CD4-positive, alpha-beta T cell (primary cell): Measurements from ENCODE around the gene SCGB1C2. TPM values are rescaled to one million over a fixed set of nuclear protein-coding genes. Genes with fewer than 3 reads are reported as not detected.

Experiments
- ATAC-seq: fragments of 200-7000 bp; cut with Tn5 transposase; one replicate; pipeline ENCODE4 v1.10.0; 2022; ENCODE audit warnings: mild to moderate bottlenecking; ENCODE audit not compliant: poor library complexity
- CTCF ChIA-PET: fragments of 350-600 bp; sonication (Branson Sonifier 250); formaldehyde crosslinking; loops from one replicate; lab custom pipeline; 2021; ENCODE audit warnings: antibody characterized with exemption, inconsistent platforms; lab: Charles Lee
- POLR2A ChIA-PET: fragments of 350-600 bp; sonication (Branson Sonifier 250); formaldehyde crosslinking; loops from one replicate; lab custom pipeline; 2021; ENCODE audit warnings: antibody characterized with exemption, inconsistent platforms; lab: Charles Lee
- DNase-seq, 14 experiments: peaks; one replicate each; pipeline ENCODE4 v3.0.0-alpha.2; 2013 to 2020; ENCODE audit warnings: mixed read lengths in 2 of 14
- H3K27ac ChIP-seq, 2 donors: one replicate each; pipeline versions ENCODE4 v1.5.1 to v1.7.0; 2013; ENCODE audit warnings: low read length in 2 of 2, low read depth in 1 of 2, mild to moderate bottlenecking in 1 of 2
- H3K27me3 ChIP-seq, 2 experiments: 1 replicate in 1 of 2; 2 replicates in 1 of 2; pipeline versions ENCODE4 v1.6.1 to v1.7.0; 2013; ENCODE audit warnings: low read length in 2 of 2, control low read depth in 1 of 2, mild to moderate bottlenecking in 1 of 2, moderate library complexity in 1 of 2; ENCODE audit not compliant: insufficient read depth in 2 of 2, control insufficient read depth in 1 of 2
- H3K36me3 ChIP-seq: one replicate; pipeline ENCODE4 v1.6.1; 2013; ENCODE audit warnings: low read length, control low read depth; ENCODE audit not compliant: insufficient read depth
- H3K4me1 ChIP-seq: one replicate; pipeline ENCODE4 v1.6.1; 2013; ENCODE audit warnings: low read length, control low read depth; ENCODE audit not compliant: insufficient read depth
- H3K4me3 ChIP-seq: one replicate; pipeline ENCODE4 v1.5.1; 2013; ENCODE audit warnings: mild to moderate bottlenecking, low read length, moderate library complexity
- H3K9me3 ChIP-seq, 2 experiments: 1 replicate in 1 of 2; 2 replicates in 1 of 2; pipeline versions ENCODE4 v1.6.1 to v1.7.0; 2013; ENCODE audit warnings: low read length in 2 of 2, mild to moderate bottlenecking in 2 of 2, control low read depth in 1 of 2, moderate library complexity in 1 of 2; ENCODE audit not compliant: control insufficient read depth in 1 of 2, insufficient read depth in 1 of 2
- H3K27ac Mint-ChIP-seq: one replicate; pipeline ENCODE4 v1.8.0; 2020; ENCODE audit warnings: mixed read lengths
- H3K27me3 Mint-ChIP-seq: one replicate; pipeline ENCODE4 v1.8.0; 2021; ENCODE audit warnings: mixed read lengths
- H3K36me3 Mint-ChIP-seq: one replicate; pipeline ENCODE4 v1.8.0; 2021; ENCODE audit warnings: low read depth, mixed read lengths
- H3K4me1 Mint-ChIP-seq: one replicate; pipeline ENCODE4 v1.8.0; 2021; ENCODE audit warnings: low read depth, mixed read lengths
- H3K4me3 Mint-ChIP-seq: one replicate; pipeline ENCODE4 v1.8.0; 2020; ENCODE audit warnings: mild to moderate bottlenecking, mixed read lengths
- H3K9me3 Mint-ChIP-seq: one replicate; pipeline ENCODE4 v1.8.0; 2020; ENCODE audit warnings: mixed read lengths
- intact Hi-C, 2 experiments: fragments of 100-400 bp; cut with DNase I in 1 of 2; cut with micrococcal nuclease in 1 of 2; formaldehyde crosslinking; loops; one replicate each; pipeline versions ENCODE4 v1.15.1 to v1.9.0; 2023 to 2025; cut with DNase I, micrococcal nuclease
- total RNA-seq, 174 experiments: library from RNA in 2 of 174; stranded (reverse) in 2 of 174; gene quantifications; one replicate each; pipeline ENCODE4 v1.2.3 and lab custom pipeline; 2021 to 2026
- TF ChIP-seq, protein P1 (sequence below): fragments of 200-600 bp; IDR thresholded peaks from one replicate; pipeline ENCODE4 v1.8.0; 2022; ENCODE audit warnings: antibody characterized with exemption, mild to moderate bottlenecking

The SCGB1C2 gene
- total RNA-seq, 2 experiments from 2014 or later: not detected

- Histone ChIP-seq H3K27me3 (peaks cover 0 to 2% of the 10 kb centered on the region in 2 experiments), H3K27ac (no peak overlapping the region), H3K36me3 (no peaks in the 10 kb centered on the region), H3K4me1 (no peaks in the 10 kb centered on the region), H3K9me3 (peaks cover 0 to 4% of the 10 kb centered on the region in 2 experiments), H3K4me3 (no peak overlapping the region)
- intact Hi-C loops: no loop called here
- DNase-seq (no peak), ATAC-seq (no peak)
- CTCF ChIA-PET: no interaction called here
- Mint-ChIP-seq H3K27me3 (peaks cover 4% of the 10 kb centered on the region), H3K36me3 (no peaks in the 10 kb centered on the region), H3K4me1 (no peaks in the 10 kb centered on the region), H3K4me3 (no peak overlapping the region), H3K27ac (no peak overlapping the region), H3K9me3 (no peaks in the 10 kb centered on the region)
- TF ChIP-seq, protein P1, sequence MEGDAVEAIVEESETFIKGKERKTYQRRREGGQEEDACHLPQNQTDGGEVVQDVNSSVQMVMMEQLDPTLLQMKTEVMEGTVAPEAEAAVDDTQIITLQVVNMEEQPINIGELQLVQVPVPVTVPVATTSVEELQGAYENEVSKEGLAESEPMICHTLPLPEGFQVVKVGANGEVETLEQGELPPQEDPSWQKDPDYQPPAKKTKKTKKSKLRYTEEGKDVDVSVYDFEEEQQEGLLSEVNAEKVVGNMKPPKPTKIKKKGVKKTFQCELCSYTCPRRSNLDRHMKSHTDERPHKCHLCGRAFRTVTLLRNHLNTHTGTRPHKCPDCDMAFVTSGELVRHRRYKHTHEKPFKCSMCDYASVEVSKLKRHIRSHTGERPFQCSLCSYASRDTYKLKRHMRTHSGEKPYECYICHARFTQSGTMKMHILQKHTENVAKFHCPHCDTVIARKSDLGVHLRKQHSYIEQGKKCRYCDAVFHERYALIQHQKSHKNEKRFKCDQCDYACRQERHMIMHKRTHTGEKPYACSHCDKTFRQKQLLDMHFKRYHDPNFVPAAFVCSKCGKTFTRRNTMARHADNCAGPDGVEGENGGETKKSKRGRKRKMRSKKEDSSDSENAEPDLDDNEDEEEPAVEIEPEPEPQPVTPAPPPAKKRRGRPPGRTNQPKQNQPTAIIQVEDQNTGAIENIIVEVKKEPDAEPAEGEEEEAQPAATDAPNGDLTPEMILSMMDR: no peak
- POLR2A ChIA-PET: no interaction called here
These were observed 32.8 kb downstream of the SCGB1C2 start for GRCh38 chr17:170130-170670.

GRCh38 chr17:171871-172270 lies 34.5 kb downstream of the SCGB1C2 start:
- Histone ChIP-seq H3K9me3 (no peaks in the 10 kb centered on the region), H3K27me3 (peaks cover 0 to 2% of the 10 kb centered on the region in 2 experiments), H3K27ac (no peak overlapping the region), H3K4me3 (no peak overlapping the region), H3K36me3 (no peaks in the 10 kb centered on the region), H3K4me1 (no peaks in the 10 kb centered on the region)
- ChIA-PET POLR2A (no interaction called here), CTCF (no interaction called here)
- Mint-ChIP-seq H3K4me1 (no peaks in the 10 kb centered on the region), H3K36me3 (no peaks in the 10 kb centered on the region), H3K27ac (no peak overlapping the region), H3K4me3 (no peak overlapping the region), H3K27me3 (peaks cover 4% of the 10 kb centered on the region), H3K9me3 (no peaks in the 10 kb centered on the region)
- ATAC-seq: no peak
- TF ChIP-seq, protein P1: no peak
- DNase-seq: no peak
- intact Hi-C loops: no loop called here

DNA sequence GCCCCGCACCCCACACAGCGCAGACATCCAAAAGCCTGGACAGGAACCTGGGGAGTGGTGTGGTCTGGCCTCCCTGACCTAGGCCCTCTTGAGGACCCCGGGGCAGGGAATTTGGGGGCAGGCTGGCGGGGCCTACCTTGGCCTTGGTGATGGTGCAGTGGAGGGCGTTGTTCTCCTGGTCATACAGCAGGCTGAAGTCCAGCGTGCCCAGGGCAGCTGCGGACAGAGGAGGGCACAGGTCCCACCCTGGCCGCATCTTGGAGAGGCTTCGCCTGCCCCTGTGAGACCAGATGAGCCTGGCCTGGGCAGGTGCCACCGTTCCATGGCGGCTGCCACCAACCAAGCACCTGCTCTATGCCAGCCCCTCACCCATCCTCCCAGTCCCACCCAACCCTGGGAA lies 35.0 kb downstream of the SCGB1C2 start:
- no peak overlapping the region for H3K4me3 ChIP-seq
- no peak overlapping the region for H3K4me3 Mint-ChIP-seq
- CTCF ChIA-PET: no interaction called here
- no peaks in the 10 kb centered on the region for H3K4me1 Mint-ChIP-seq
- no peak for DNase-seq
- peaks cover 0 to 2% of the 10 kb centered on the region in 2 experiments for H3K27me3 ChIP-seq
- no peaks in the 10 kb centered on the region for H3K4me1 ChIP-seq
- TF ChIP-seq, protein P1: no peak
- H3K36me3 ChIP-seq: no peaks in the 10 kb centered on the region
- intact Hi-C loops: no loop called here
- POLR2A ChIA-PET: no interaction called here
- no peaks in the 10 kb centered on the region for H3K9me3 Mint-ChIP-seq
- no peak overlapping the region for H3K27ac Mint-ChIP-seq
- no peaks in the 10 kb centered on the region for H3K9me3 ChIP-seq
- no peak for ATAC-seq
- H3K36me3 Mint-ChIP-seq: no peaks in the 10 kb centered on the region
- H3K27me3 Mint-ChIP-seq: peaks cover 8% of the 10 kb centered on the region
- H3K27ac ChIP-seq: no peak overlapping the region
